Measurements from ENCODE around the gene AFAP1.

Gene AFAP1

DNA sequence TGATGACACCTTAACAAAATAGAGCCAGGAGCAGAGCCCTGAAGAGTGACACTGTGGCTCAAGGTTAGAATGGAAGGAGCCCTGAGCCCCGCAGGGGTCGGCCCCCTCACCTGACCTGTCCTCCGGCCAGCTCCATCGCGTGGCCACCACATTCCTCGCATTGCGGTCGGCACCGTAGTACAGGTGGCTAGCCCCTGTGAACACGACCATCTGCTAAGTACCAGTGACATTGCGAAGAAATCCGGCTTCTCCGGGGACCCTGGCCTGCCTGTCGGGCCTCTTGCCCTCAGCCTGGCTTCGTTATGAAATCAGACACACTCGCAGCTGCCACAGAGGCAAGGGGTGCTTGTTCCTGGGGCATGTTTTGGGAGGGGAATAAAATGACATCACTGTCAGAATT, 179.0 kb downstream of the AFAP1 start (continued):
- TF ChIP-seq ZNF184 (tag by site-specific recombination; IDR thresholded peaks at IDR 0.05) (no peak), ZNF571 (tag by site-specific recombination; IDR thresholded peaks at IDR 0.05) (no peak)
- TF ChIP-seq, protein P1, sequence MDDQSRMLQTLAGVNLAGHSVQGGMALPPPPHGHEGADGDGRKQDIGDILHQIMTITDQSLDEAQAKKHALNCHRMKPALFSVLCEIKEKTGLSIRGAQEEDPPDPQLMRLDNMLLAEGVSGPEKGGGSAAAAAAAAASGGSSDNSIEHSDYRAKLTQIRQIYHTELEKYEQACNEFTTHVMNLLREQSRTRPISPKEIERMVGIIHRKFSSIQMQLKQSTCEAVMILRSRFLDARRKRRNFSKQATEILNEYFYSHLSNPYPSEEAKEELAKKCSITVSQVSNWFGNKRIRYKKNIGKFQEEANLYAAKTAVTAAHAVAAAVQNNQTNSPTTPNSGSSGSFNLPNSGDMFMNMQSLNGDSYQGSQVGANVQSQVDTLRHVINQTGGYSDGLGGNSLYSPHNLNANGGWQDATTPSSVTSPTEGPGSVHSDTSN (CRISPR knock-in tag; IDR thresholded peaks at IDR 0.05), result no peak

DNA sequence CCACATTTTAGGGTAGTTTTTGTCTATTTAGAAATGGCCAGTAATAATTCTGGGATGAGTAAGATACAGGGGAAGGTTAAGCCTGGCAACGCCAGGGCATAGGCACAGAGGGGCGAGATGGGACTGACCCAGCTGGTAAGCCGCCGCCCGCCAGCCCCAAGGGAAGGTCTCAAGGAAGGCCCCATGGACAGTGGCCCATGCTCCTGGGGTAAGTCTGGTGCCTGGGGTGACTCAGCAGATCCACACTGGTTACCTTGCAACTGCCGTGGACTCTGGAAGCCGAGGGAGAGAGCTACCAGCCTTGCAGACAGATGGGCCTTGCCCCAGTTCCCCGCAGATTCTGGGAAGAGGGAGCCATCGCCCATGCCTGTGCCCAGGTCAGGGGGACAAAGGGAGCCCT, 179.4 kb downstream of the AFAP1 start:
- Histone ChIP-seq H3K36me3 (ENCODE audit: control insufficient read depth in 2 of 2, insufficient read depth in 1 of 2, low read length in 2 of 2) (peaks cover 0 to 2% of the 10 kb centered on the region in 2 experiments; a peak in 1 of 3 replicates), H3K4me1 (ENCODE audit: control insufficient read depth, insufficient read depth, low read length) (no peaks in the 10 kb centered on the region; the same call in 1 of the 2 replicates), H3K4me3 (ENCODE audit: low read depth, low read length) (no peak overlapping the region), H3K27ac (ENCODE audit: extremely low read depth, low read depth, low read length) (no peak overlapping the region), H3K9me3 (ENCODE audit: control insufficient read depth, insufficient read depth, low read depth, low read length) (no peaks in the 10 kb centered on the region)
- POLR2A ChIA-PET, result no interaction called here
- CTCF ChIA-PET, result interaction anchor here (1.0 to 3.5 kb wide), 3 partner anchors 9 to 178 kb away, joined by 3 to 37 read pairs (median 3); no protein-coding TSS in a partner anchor
- TF ChIP-seq, protein P2, sequence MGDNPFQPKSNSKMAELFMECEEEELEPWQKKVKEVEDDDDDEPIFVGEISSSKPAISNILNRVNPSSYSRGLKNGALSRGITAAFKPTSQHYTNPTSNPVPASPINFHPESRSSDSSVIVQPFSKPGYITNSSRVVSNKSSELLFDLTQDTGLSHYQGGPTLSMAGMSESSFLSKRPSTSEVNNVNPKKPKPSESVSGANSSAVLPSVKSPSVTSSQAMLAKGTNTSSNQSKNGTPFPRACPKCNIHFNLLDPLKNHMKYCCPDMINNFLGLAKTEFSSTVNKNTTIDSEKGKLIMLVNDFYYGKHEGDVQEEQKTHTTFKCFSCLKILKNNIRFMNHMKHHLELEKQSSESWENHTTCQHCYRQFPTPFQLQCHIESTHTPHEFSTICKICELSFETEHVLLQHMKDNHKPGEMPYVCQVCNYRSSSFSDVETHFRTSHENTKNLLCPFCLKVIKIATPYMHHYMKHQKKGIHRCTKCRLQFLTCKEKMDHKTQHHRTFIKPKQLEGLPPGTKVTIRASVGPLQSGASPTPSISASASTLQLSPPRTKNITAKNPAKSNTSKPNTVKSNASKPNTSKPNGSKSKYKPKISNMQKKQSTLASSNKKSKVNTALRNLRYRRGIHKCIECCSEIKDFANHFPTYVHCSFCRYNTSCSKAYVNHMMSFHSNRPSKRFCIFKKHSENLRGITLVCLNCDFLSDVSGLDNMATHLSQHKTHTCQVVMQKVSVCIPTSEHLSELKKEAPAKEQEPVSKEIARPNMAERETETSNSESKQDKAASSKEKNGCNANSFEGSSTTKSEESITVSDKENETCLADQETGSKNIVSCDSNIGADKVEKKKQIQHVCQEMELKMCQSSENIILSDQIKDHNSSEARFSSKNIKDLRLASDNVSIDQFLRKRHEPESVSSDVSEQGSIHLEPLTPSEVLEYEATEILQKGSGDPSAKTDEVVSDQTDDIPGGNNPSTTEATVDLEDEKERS (tag by site-specific recombination; IDR thresholded peaks at IDR 0.05), result no peak
- TF ChIP-seq ZBTB17 (tag by site-specific recombination; IDR thresholded peaks at IDR 0.05) (no peak), ZNF23 (tag by site-specific recombination; IDR thresholded peaks at IDR 0.05; ENCODE audit: borderline replicate concordance) (no peak), ZNF658 (tag by site-specific recombination; IDR thresholded peaks at IDR 0.05) (no peak), ZNF791 (tag by site-specific recombination; IDR thresholded peaks at IDR 0.05) (no peak), MZF1 (tag by site-specific recombination; IDR thresholded peaks at IDR 0.05; ENCODE audit: borderline replicate concordance) (no peak), ZNF548 (tag by site-specific recombination; IDR thresholded peaks at IDR 0.05) (no peak), ZNF146 (tag by site-specific recombination; IDR thresholded peaks at IDR 0.05) (no peak), ZNF600 (tag by site-specific recombination; IDR thresholded peaks at IDR 0.05) (no peak), ZNF473 (tag by site-specific recombination; IDR thresholded peaks at IDR 0.05) (no peak)
- TF ChIP-seq, protein P3, sequence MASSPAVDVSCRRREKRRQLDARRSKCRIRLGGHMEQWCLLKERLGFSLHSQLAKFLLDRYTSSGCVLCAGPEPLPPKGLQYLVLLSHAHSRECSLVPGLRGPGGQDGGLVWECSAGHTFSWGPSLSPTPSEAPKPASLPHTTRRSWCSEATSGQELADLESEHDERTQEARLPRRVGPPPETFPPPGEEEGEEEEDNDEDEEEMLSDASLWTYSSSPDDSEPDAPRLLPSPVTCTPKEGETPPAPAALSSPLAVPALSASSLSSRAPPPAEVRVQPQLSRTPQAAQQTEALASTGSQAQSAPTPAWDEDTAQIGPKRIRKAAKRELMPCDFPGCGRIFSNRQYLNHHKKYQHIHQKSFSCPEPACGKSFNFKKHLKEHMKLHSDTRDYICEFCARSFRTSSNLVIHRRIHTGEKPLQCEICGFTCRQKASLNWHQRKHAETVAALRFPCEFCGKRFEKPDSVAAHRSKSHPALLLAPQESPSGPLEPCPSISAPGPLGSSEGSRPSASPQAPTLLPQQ (tag by site-specific recombination; IDR thresholded peaks at IDR 0.05), result no peak
- TF ChIP-seq, protein P4, sequence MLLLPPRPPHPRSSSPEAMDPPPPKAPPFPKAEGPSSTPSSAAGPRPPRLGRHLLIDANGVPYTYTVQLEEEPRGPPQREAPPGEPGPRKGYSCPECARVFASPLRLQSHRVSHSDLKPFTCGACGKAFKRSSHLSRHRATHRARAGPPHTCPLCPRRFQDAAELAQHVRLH (tag by site-specific recombination; IDR thresholded peaks at IDR 0.05), result no peak
- TF ChIP-seq, protein P5, sequence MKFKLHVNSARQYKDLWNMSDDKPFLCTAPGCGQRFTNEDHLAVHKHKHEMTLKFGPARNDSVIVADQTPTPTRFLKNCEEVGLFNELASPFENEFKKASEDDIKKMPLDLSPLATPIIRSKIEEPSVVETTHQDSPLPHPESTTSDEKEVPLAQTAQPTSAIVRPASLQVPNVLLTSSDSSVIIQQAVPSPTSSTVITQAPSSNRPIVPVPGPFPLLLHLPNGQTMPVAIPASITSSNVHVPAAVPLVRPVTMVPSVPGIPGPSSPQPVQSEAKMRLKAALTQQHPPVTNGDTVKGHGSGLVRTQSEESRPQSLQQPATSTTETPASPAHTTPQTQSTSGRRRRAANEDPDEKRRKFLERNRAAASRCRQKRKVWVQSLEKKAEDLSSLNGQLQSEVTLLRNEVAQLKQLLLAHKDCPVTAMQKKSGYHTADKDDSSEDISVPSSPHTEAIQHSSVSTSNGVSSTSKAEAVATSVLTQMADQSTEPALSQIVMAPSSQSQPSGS (tag by site-specific recombination; IDR thresholded peaks at IDR 0.05; ENCODE audit: low read depth), result no peak
- TF ChIP-seq, protein P6, sequence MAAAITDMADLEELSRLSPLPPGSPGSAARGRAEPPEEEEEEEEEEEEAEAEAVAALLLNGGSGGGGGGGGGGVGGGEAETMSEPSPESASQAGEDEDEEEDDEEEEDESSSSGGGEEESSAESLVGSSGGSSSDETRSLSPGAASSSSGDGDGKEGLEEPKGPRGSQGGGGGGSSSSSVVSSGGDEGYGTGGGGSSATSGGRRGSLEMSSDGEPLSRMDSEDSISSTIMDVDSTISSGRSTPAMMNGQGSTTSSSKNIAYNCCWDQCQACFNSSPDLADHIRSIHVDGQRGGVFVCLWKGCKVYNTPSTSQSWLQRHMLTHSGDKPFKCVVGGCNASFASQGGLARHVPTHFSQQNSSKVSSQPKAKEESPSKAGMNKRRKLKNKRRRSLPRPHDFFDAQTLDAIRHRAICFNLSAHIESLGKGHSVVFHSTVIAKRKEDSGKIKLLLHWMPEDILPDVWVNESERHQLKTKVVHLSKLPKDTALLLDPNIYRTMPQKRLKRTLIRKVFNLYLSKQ (tag by site-specific recombination; IDR thresholded peaks at IDR 0.05; ENCODE audit: borderline replicate concordance), result no peak
- TF ChIP-seq, protein P7, sequence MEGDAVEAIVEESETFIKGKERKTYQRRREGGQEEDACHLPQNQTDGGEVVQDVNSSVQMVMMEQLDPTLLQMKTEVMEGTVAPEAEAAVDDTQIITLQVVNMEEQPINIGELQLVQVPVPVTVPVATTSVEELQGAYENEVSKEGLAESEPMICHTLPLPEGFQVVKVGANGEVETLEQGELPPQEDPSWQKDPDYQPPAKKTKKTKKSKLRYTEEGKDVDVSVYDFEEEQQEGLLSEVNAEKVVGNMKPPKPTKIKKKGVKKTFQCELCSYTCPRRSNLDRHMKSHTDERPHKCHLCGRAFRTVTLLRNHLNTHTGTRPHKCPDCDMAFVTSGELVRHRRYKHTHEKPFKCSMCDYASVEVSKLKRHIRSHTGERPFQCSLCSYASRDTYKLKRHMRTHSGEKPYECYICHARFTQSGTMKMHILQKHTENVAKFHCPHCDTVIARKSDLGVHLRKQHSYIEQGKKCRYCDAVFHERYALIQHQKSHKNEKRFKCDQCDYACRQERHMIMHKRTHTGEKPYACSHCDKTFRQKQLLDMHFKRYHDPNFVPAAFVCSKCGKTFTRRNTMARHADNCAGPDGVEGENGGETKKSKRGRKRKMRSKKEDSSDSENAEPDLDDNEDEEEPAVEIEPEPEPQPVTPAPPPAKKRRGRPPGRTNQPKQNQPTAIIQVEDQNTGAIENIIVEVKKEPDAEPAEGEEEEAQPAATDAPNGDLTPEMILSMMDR (tag by site-specific recombination; IDR thresholded peaks at IDR 0.05), result no peak
